Mesodermal cell (in vitro differentiated cells): ENCODE data around the gene MED1.
"Not testable (repeated sequence)": the region's sequence is repeated elsewhere in the genome, so short reads cannot be mapped to it uniquely, and the experiment has no call there.

Experiments used
- H3K27ac ChIP-seq: 2 replicates; pipeline ENCODE4 v1.7.0; 2013; ENCODE audit warnings: mild to moderate bottlenecking, low read depth, low read length, moderate library complexity; ENCODE audit not compliant: severe bottlenecking
- H3K36me3 ChIP-seq: 2 replicates; pipeline ENCODE4 v1.7.1; 2013; ENCODE audit warnings: mild to moderate bottlenecking, low read length, moderate library complexity; ENCODE audit not compliant: control insufficient read depth, insufficient read depth
- H3K4me1 ChIP-seq: one replicate; pipeline ENCODE4 v1.7.1; 2013; ENCODE audit warnings: mild to moderate bottlenecking, low read length; ENCODE audit not compliant: insufficient read depth, control insufficient read depth, poor library complexity, severe bottlenecking
- H3K4me3 ChIP-seq: 2 replicates; pipeline ENCODE4 v1.7.0; 2013; ENCODE audit warnings: low read length, control low read depth, mild to moderate bottlenecking; ENCODE audit not compliant: insufficient read depth, poor library complexity, severe bottlenecking; ENCODE audit errors: extremely low read depth
- H3K9me3 ChIP-seq: 2 replicates; pipeline ENCODE4 v1.7.1; 2013; ENCODE audit warnings: mild to moderate bottlenecking, low read length, moderate library complexity; ENCODE audit not compliant: control insufficient read depth
- whole genome bisulfite sequencing, 2 experiments: methylation state at CpG; one replicate each; pipeline ENCODE4 v1.1.5; 2013; ENCODE audit warnings: missing lambda C conversion rate in 2 of 2; ENCODE audit not compliant: insufficient coverage in 2 of 2; 5-methylcytosine and 5-hydroxymethylcytosine counted together

Gene MED1

DNA sequence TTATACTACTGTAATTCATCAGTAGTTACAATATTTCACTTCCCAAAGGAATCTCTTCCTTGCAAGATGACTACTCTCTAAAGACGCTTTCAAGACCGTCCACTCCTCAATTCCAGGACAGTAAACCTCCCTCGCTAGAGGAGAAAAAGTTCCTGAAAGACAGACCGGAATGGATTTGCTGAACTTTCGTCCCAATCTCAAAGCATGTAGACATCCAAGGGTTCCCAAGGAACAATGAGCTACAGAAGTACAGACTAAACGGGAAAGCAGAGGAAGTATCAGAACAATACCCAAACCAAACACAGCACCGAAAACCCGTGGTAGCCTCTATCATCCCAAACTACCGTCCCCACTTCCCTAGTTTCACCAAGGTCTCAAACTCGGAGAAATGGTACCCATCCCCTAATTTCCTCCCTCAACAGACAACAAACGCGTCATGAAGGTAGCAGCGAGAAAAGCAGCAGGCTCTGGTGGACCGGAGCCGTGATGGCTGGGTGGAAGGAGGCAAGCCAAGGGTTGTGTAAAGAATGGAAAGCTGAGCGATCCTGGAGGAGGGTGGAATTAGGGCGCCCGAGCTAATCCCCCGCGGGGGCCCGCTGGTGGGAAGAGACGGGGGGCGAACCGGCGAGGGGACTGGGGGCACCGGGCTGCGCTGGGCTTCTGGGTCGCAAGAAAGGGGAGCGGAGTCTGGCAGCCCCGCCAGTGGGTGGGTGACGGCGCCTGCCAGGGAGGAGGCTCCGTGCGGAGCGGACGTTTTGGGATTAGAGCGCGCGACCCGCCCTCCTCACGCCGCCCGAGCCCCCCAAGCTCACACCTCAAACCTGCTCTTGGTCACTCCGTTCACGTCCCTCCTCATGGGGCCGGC, 50.3 kb downstream of the MED1 start:
- 3 to 4% methylated on average over 32 to 34 of the region's 46 CpGs for WGBS, 2 experiments
- Histone ChIP-seq H3K4me3 (peak overlapping the region; percentile 76), H3K36me3 (peaks cover 7% of the 10 kb centered on the region), H3K9me3 (no peaks in the 10 kb centered on the region), H3K4me1 (peaks cover 5% of the 10 kb centered on the region), H3K27ac (peak overlapping the region; percentile 73)

DNA sequence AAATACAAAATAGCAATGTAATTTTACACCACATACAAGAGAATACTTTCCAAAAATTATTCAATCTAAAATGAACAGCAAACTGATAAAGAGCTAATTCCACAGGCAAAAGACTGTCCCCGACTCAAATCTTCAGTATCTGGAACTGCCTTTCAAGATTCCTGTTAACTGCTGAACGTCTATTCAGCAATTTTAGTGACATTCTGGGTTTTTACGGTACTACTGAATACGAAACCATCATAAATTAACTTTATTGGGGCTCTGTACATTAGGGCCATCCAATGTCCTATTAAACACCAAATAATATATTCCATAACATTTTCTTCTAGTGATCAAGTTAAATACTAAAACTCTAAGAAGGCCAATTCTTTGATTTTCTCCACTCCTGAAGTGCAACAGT, 51.3 kb downstream of the MED1 start:
- H3K27ac ChIP-seq: no peak overlapping the region
- WGBS, 2 experiments: 89 to 92% methylated on average over 4 of the region's 4 CpGs
- no peaks in the 10 kb centered on the region for H3K9me3 ChIP-seq
- peaks cover 3% of the 10 kb centered on the region for H3K4me1 ChIP-seq
- H3K36me3 ChIP-seq: peaks cover 5% of the 10 kb centered on the region
- peak overlapping the region; percentile 76 for H3K4me3 ChIP-seq

DNA sequence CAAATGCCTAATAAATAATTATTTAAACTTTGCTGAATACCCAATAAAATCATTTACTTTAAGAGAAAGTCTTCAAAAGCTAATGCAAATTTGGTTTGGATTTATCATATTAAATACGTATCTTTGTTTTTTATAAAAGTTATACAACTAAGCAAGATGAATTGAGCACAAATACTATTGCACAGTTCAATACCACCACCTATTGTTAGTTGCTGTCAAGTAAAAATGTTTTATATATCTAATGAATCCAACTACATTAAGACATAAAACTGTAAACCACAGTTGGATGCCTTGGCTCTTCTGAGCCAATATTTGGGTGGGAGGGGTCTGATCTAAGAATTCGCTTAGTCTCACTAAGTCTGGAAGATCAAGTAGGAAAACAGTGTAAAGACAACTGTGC, 57.3 kb downstream of the MED1 start:
- H3K27ac ChIP-seq: no peak overlapping the region
- WGBS, 2 experiments: 100% methylated on average over 1 of the region's 2 CpGs; no CpG with 5 or more reads in 1 of the 2 experiments
- H3K4me1 ChIP-seq: no peaks in the 10 kb centered on the region
- H3K4me3 ChIP-seq: no peak overlapping the region
- H3K9me3 ChIP-seq: no peaks in the 10 kb centered on the region
- no peaks in the 10 kb centered on the region for H3K36me3 ChIP-seq

DNA sequence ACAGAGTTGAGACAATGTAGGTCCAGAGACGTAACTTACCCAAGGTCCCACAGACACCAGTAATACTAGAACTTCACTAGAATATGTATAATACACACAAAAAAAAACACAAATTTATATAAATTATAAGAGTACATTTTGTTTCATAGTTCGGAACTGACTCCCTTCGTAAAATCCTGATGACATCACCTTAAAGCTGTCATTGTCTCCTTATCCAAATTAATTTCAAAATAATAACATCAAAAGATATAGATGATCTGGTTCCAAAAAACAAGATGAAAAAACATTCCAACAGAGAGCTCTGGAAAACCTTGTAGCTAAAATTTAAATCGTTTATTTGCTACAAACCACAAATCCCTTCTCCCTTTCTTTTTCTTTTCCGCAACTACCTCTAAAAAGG, 59.6 kb downstream of the MED1 start:
- H3K36me3 ChIP-seq: peaks cover 3% of the 10 kb centered on the region
- no peaks in the 10 kb centered on the region for H3K4me1 ChIP-seq
- WGBS, 2 experiments: no CpG with 5 or more reads among the region's 5 CpGs
- no peak overlapping the region for H3K27ac ChIP-seq
- no peak overlapping the region for H3K4me3 ChIP-seq
- H3K9me3 ChIP-seq: no peaks in the 10 kb centered on the region

DNA sequence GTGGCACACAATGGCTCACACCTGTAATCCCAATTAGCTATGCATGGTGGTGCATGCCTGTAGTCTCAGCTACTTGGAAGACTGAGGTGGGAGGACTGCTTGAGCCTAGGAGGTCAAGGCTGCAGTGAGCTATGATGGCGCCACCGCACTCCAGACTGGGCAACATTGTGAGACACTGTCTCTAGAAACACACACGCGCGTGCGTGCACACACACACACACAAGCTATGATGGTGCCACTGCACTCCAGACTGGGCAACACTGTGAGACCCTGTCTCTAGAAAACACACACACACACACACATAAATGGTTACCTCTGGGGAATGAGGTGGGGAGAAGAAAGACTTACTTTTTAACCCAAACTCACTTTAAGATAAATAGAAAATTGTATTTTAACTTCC, 66.0 kb downstream of the MED1 start:
- H3K4me1 ChIP-seq: no peaks in the 10 kb centered on the region
- no peak overlapping the region for H3K4me3 ChIP-seq
- H3K36me3 ChIP-seq: peaks cover 3% of the 10 kb centered on the region
- WGBS, 2 experiments: 98 to 100% methylated on average over 1 to 6 of the region's 6 CpGs
- no peak overlapping the region for H3K27ac ChIP-seq
- H3K9me3 ChIP-seq: no peaks in the 10 kb centered on the region

DNA sequence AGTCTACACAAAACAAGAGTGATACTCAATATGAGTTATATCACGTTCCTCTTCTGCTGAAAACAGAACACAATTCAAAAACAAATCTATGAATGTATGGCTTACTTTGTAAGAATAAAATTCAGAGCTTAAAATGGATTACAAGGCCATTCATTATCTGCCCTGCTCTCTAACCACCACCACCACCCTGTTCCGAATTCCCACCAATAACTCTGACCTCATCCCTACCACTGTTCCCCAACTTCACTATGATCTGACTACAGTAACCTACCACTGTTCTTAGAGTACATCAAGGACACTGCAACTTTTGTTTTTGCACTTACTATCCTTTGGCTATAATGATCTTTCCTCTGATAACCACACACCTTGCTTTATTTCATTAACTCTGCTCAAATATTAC, 70.9 kb downstream of the MED1 start:
- no peaks in the 10 kb centered on the region for H3K9me3 ChIP-seq
- H3K36me3 ChIP-seq: no peaks in the 10 kb centered on the region
- 100% methylated on average over 1 of the region's 2 CpGs for WGBS, 2 experiments
- H3K4me3 ChIP-seq: no peak overlapping the region
- H3K27ac ChIP-seq: no peak overlapping the region
- H3K4me1 ChIP-seq: peaks cover 4% of the 10 kb centered on the region

DNA sequence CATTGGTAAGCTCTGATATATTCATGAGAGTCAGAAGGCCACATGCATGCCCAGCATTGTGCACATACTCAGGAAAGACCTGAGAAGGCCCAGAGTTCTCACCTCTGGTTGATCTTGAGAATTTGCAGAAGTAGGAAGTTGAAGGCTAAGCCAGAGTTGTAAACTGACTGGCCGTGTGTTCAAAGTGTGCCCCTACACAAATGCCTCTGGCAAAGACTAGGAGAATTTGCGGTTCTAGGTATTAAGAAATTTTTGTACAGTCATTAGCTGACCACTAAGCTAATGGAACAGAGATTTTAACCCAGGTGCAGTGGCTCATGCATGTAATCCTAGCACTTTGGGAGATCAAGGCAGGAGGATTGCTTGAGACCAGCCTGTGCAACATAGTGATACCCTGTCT, 74.6 kb downstream of the MED1 start:
- no peak overlapping the region for H3K27ac ChIP-seq
- H3K4me3 ChIP-seq: no peak overlapping the region
- H3K4me1 ChIP-seq: peaks cover 4% of the 10 kb centered on the region
- WGBS, 2 experiments: 100% methylated on average over 2 of the region's 2 CpGs
- H3K36me3 ChIP-seq: no peaks in the 10 kb centered on the region
- no peaks in the 10 kb centered on the region for H3K9me3 ChIP-seq

DNA sequence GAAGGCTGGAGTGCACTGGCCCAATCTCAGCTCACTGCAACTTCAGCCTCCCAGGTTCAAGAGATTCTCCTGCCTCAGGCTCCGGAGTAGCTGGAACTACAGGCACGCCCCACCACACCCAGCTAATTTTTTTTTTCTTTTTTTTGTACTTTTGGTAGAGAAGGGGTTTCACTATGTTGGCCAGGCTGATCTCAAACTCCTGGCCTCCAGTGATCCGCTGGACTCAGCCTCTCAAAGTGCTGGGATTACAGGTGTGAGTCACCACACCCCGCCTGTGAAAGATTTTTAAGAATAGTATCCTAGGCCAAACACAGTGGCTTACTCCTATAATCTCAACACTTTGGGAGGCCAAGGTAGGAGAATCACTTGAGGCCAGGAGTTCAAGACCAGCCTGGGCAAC, 83.3 kb downstream of the MED1 start:
- not testable (repeated sequence) for H3K4me1 ChIP-seq, H3K27ac ChIP-seq, H3K9me3 ChIP-seq, H3K36me3 ChIP-seq, H3K4me3 ChIP-seq
- 100% methylated on average over 1 of the region's 4 CpGs; no CpG with 5 or more reads in 1 of the 2 experiments for WGBS, 2 experiments

DNA sequence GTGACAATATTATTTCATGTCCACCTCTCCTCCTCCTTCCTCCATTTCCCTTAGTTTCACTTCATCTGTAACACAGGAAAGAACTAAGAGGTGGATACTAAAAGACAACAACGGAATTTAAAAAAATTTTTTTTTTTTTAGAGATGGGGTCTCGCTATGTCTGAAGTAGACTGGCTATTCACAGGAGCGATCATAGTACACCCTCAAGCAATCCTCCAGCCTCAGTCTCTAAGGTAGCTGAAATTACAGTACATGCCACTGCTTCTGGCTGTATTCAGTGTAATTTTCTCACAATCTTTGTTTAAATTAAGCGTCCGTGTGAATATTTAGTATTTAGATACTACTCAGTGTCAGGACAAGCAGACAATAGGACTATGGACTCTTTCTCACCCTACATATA, 85.2 kb downstream of the MED1 start:
- H3K27ac ChIP-seq: no peak overlapping the region
- no peak overlapping the region for H3K4me3 ChIP-seq
- no peaks in the 10 kb centered on the region for H3K4me1 ChIP-seq
- no peaks in the 10 kb centered on the region for H3K36me3 ChIP-seq
- WGBS, 2 experiments: 100% methylated on average over 2 of the region's 5 CpGs; no CpG with 5 or more reads in 1 of the 2 experiments
- H3K9me3 ChIP-seq: no peaks in the 10 kb centered on the region

DNA sequence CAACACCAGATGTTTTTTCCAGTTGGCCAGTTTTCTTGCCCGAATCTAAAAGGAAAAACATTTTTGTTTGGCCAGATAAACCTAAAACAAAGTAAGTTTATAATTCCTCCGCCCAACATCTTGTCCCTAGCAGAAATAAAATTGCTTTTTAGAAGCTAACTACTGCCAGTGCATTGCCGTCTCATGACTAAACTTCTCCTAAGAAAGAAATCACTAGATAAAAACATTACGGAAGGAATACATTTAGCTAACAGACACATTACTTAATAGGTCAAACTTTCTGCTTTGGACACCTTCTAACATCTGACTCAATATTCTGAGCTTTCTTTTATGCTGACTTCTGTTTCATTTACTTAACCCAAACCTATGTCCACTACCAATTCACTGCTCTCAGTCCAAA, 85.8 kb downstream of the MED1 start:
- no peaks in the 10 kb centered on the region for H3K36me3 ChIP-seq
- H3K27ac ChIP-seq: no peak overlapping the region
- H3K9me3 ChIP-seq: no peaks in the 10 kb centered on the region
- H3K4me3 ChIP-seq: no peak overlapping the region
- 91 to 96% methylated on average over 4 of the region's 4 CpGs for WGBS, 2 experiments
- H3K4me1 ChIP-seq: no peaks in the 10 kb centered on the region

DNA sequence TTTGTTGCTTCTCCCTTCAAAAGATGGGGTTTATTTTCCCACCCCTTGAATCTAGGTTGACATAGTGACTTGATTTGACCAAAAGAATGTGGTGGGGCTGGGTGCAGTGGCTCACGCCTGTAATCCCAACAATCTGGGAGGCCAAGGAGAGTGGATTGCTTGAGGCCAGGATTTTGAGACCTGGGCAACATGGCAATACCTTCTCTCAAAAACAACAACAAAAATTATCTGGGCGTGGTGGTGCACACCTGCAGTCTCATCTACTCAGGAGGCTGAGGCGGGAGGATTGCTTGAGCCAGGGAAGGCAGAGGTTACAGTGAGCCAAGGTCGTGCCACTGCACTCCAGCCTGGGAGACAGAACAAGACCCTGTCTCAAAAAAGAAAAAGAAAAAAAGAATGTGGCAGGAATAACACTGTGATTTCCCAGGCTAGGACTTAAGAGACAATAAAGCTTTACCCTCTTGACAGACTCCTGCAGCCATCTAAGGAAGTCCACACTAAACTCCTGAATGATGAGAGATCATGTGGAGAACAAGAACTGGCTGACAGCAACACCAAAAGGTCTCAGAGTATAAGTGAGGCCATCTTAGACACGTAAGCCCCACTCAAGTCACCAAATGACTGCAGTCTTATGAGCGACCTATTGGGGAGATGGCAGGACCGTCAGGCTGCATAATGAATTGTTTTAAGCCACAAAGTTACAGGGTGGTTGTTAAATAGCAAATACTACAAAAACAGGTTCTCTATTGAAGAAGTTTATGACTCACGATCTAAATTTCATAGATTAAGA, 86.6 kb downstream of the MED1 start:
- no peaks in the 10 kb centered on the region for H3K36me3 ChIP-seq
- no peaks in the 10 kb centered on the region for H3K4me1 ChIP-seq
- no peaks in the 10 kb centered on the region for H3K9me3 ChIP-seq
- H3K27ac ChIP-seq: no peak overlapping the region
- no peak overlapping the region for H3K4me3 ChIP-seq
- 79 to 86% methylated on average over 3 to 5 of the region's 8 CpGs for WGBS, 2 experiments
